ENCODE measurements around the gene ARFGEF2. TPM values are rescaled to one million over a fixed set of nuclear protein-coding genes. Genes with fewer than 3 reads are reported as not detected.

Gene ARFGEF2
- total RNA-seq, 1 donor from 2014 or later, result 32.9 TPM

DNA sequence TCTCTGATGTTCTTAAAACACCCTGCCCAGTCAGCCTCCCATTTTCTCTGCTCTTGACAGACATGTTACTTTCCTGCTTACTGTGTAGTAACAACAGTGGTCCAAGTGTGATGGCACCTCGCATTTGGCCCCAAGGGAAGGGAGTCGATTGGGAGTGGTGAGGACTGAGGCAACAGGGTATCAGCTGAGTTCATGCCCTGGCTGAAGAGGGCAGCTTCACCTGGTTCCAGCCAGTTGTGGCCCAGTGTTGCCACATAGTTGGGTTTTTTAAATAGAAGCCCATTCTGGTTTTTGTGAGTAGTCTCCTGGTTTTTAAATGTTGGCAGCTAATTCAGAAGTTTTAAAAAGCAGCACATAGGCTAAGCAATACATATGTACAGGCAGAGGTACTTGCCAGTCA is 37.2 kb downstream of the ARFGEF2 start:
- TF ChIP-seq, protein P1, sequence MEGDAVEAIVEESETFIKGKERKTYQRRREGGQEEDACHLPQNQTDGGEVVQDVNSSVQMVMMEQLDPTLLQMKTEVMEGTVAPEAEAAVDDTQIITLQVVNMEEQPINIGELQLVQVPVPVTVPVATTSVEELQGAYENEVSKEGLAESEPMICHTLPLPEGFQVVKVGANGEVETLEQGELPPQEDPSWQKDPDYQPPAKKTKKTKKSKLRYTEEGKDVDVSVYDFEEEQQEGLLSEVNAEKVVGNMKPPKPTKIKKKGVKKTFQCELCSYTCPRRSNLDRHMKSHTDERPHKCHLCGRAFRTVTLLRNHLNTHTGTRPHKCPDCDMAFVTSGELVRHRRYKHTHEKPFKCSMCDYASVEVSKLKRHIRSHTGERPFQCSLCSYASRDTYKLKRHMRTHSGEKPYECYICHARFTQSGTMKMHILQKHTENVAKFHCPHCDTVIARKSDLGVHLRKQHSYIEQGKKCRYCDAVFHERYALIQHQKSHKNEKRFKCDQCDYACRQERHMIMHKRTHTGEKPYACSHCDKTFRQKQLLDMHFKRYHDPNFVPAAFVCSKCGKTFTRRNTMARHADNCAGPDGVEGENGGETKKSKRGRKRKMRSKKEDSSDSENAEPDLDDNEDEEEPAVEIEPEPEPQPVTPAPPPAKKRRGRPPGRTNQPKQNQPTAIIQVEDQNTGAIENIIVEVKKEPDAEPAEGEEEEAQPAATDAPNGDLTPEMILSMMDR (IDR thresholded peaks at IDR 0.05), result no peak
- H3K27me3 ChIP-seq (ENCODE audit: low read depth), result no peaks in the 10 kb centered on the region
- ATAC-seq (no peak), DNase-seq (no peak)
- H3K4me1 ChIP-seq, result peaks cover 6% of the 10 kb centered on the region
- no peak overlapping the region for H3K27ac ChIP-seq
- H3K4me3 ChIP-seq, result no peak overlapping the region
- no peaks in the 10 kb centered on the region for H3K9me3 ChIP-seq
- intact Hi-C loops (cut with DNase I), result no loop called here
- peaks cover 94% of the 10 kb centered on the region for H3K36me3 ChIP-seq

DNA sequence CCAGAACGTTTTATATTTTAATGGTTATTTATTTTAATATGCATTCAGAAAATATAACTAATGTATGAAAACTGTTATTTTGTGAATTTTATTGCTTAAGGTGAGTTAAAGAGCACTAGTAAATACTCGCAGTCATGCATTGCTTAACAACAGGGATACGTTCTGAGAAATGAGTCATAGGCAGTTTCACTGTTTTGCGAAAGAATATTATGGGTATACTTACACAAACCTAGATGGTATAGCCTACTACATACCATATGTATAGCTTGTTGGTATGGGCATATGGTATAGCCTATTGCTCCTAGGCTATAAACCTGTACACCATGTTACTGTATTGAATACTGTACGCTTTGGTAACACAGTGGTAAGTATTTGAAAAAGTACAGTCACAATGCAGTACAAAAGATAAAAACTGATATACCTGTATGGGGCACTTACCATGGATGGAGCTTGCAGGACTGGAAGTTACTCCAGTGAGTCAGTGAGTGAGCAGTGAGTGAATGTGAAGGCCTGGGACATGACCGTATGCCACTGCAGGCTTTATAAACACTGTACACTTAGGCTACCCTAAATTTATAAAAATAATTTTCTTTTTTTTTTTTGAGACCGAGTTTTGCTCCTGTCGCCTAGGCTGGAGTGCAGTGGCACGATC is 38.5 kb downstream of the ARFGEF2 start:
- DNase-seq (no peak), ATAC-seq (no peak)
- TF ChIP-seq, protein P1 (IDR thresholded peaks at IDR 0.05), result no peak
- Histone ChIP-seq H3K36me3 (peaks cover 94% of the 10 kb centered on the region), H3K27ac (no peak overlapping the region), H3K4me3 (no peak overlapping the region), H3K4me1 (peaks cover 6% of the 10 kb centered on the region), H3K9me3 (no peaks in the 10 kb centered on the region), H3K27me3 (ENCODE audit: low read depth) (no peaks in the 10 kb centered on the region)
- intact Hi-C loops (cut with DNase I), result no loop called here

DNA sequence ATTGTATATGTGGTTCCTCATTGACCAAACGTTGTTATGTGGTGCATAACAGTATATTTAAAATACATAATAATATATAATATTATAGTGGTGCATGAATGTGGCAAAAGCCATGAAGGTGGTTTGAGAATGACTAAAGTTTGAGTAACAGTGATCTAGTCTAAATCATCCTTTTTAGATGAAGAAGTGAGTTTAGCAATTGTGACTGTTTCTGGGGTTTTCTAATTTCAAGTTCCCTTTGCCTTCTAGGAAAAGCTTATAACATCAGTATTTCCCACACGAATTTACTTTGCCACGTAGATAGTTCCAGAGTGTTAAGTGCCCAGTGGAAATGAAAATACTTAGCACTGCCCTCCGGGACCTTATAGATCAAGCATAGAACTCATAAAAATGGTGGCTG is 40.9 kb downstream of the ARFGEF2 start:
- DNase-seq (no peak), ATAC-seq (peak in 1 of 2 donors; percentile 21)
- TF ChIP-seq, protein P1 (IDR thresholded peaks at IDR 0.05), result no peak
- H3K36me3 ChIP-seq, result peaks cover 94% of the 10 kb centered on the region
- H3K27ac ChIP-seq, result no peak overlapping the region
- no peaks in the 10 kb centered on the region for H3K27me3 ChIP-seq (ENCODE audit: low read depth)
- H3K4me1 ChIP-seq, result peaks cover 6% of the 10 kb centered on the region
- intact Hi-C loops (cut with DNase I), result no loop called here
- no peaks in the 10 kb centered on the region for H3K9me3 ChIP-seq
- no peak overlapping the region for H3K4me3 ChIP-seq

DNA sequence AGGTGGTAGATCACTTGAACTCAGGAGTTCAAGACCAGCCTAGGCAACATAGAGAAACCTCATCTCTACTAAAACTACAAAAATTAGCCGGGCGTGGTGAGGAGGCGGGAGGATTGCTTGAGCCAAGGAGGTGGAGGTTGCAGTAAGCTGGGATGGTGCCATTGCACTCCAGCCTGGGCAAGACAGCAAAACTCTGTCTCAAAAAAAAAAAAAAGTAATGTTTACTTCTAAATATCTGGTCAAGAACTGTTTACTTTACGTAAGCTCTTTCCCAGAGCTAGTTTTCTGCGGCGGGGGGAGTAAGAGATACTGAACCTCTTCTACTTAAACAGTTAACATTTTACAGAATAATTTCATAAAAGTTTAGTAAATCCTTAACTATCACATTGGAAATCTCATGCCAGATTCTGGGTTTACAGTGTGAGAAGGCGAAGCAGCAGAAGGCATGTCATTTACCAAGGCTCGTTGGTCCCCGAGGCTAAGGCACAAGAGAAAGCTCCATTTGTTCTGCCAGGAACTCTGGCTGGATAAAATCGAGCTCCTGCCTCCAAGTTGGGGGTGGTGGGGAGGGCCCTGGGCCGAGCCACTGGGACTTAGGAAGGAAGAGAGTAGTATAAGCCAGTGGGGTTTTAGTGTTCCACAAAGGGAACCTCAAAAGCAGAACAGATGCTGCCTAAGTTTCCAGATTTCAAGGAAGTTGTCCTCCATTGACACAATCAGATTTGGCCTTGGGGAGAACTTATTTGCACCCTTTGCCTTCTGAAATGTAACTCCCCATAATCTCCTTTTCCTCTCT is 41.7 kb downstream of the ARFGEF2 start:
- no peak overlapping the region for H3K27ac ChIP-seq
- peaks cover 94% of the 10 kb centered on the region for H3K36me3 ChIP-seq
- TF ChIP-seq, protein P1 (IDR thresholded peaks at IDR 0.05), result no peak
- no peak overlapping the region for H3K4me3 ChIP-seq
- peak; percentile 53 to 58 for ATAC-seq
- no peaks in the 10 kb centered on the region for H3K9me3 ChIP-seq
- intact Hi-C loops (cut with DNase I), result no loop called here
- no peaks in the 10 kb centered on the region for H3K27me3 ChIP-seq (ENCODE audit: low read depth)
- H3K4me1 ChIP-seq, result peaks cover 6% of the 10 kb centered on the region
- no peak for DNase-seq

DNA sequence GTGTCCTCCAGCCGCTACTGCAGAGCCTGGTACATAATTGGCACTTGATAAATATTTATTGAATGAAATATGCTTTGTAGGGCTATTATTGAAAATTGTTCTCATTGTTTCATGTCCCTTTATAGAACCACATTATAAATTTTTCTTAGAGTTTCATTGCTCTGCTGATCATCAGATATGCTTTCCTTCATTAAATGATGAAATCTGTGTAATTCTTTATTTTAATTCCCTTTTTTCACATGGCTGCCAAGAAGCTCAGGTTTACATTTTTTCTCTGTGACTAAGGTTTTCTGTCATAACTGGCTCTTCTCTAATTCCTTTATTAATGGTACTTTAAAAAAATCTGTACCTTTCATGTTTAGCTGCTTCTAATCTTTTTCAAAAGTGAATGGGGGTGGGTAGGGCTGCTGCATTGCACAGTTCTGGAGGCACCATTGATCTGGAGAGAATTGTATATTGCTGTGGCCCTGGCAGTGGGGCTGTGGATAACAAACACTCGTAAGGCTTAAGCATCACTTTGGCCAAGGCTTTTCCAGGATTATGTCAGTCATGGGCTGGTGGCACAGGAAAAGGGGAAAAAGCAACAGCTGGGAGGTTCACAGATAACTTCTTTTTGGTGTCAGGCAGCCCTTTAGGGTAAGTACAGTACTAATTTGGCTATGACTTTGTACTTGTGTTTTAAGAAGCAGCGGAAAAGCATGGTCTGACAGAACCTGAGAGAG is 43.8 kb downstream of the ARFGEF2 start:
- intact Hi-C loops (cut with DNase I), result no loop called here
- H3K4me3 ChIP-seq, result no peak overlapping the region
- H3K27me3 ChIP-seq (ENCODE audit: low read depth), result no peaks in the 10 kb centered on the region
- H3K9me3 ChIP-seq, result no peaks in the 10 kb centered on the region
- DNase-seq (no peak), ATAC-seq (no peak)
- H3K27ac ChIP-seq, result no peak overlapping the region
- TF ChIP-seq, protein P1 (IDR thresholded peaks at IDR 0.05), result no peak
- H3K4me1 ChIP-seq, result peaks cover 6% of the 10 kb centered on the region
- H3K36me3 ChIP-seq, result peaks cover 98% of the 10 kb centered on the region

Measured in lower lobe of right lung (tissue), 2 donors.